ENCODE measurements around the gene CAVIN3.

The CAVIN3 gene

DNA sequence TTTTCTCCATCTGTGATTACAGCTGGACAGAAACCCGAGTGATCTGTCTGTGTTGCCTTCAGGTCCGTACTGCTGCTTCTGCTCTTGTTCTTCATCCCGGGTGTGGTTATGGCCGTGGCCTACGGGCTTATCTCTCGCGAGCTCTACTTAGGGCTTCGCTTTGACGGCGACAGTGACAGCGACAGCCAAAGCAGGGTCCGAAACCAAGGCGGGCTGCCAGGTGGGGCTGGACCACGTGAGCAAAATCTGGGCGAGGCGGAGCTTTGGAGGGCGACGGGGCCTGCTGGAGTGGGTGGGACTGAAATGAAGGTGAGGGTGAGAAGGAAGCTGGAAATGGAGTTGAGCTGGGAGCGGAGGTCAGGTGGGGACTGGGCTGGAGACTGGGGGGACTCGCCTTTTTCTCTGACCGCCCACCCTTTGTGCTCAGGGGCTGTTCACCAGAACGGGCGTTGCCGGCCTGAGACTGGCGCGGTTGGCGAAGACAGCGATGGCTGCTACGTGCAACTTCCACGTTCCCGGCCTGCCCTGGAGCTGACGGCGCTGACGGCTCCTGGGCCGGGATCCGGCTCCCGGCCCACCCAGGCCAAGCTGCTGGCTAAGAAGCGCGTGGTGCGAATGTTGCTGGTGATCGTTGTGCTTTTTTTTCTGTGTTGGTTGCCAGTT lies 49.6 kb downstream of the CAVIN3 start:
- DNase-seq (ENCODE audit: low read depth in 1 of 2, low spot score in 1 of 2): no peak

DNA sequence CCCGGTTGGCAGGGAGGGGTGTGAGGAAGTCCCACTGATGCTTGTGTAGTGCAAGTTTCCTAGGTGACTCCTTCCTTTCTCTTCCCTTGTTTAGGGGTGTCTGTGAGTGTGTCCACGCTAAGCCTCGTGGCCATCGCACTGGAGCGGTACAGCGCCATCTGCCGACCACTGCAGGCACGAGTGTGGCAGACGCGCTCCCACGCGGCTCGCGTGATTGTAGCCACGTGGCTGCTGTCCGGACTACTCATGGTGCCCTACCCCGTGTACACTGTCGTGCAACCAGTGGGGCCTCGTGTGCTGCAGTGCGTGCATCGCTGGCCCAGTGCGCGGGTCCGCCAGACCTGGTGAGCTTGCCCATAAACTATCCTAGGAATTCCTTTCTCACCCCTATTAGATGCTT lies 50.3 kb downstream of the CAVIN3 start:
- no peak for DNase-seq (ENCODE audit: low read depth in 1 of 2, low spot score in 1 of 2)
